Gastrocnemius medialis (tissue), 4 donors: ENCODE measurements around the gene CEBPZ. TPM values are rescaled to one million over a fixed set of nuclear protein-coding genes. Genes with fewer than 3 reads are reported as not detected.
A peak's percentile ranks its signal among the peaks of the same experiment; 100 is the strongest.
"Not testable (repeated sequence)": the region's sequence is repeated elsewhere in the genome, so short reads cannot be mapped to it uniquely, and the experiment has no call there.

Experiments used
- ATAC-seq, 2 donors: fragments of 150-250 bp; one replicate each; pipeline ENCODE4 v1.9.1; 2016
- DNase-seq, 2 donors: peaks; one replicate each; pipeline ENCODE4 v3.0.0-alpha.2; 2019
- H3K27ac ChIP-seq, 4 donors: fragments of 200-600 bp; sonication (generic); 1 replicate in 1 of 4; 2 replicates in 3 of 4; pipeline ENCODE4 v1.5.1; 2016 to 2018; ENCODE audit warnings: mild to moderate bottlenecking in 2 of 4, moderate library complexity in 1 of 4
- H3K27me3 ChIP-seq, 3 donors: fragments of 200-600 bp; sonication (generic) in 2 of 3; 1 replicate in 1 of 3; 2 replicates in 2 of 3; pipeline versions ENCODE4 v1.5.1 to v1.6.0; 2016 to 2019; ENCODE audit warnings: mild to moderate bottlenecking in 1 of 3, moderate library complexity in 1 of 3
- H3K36me3 ChIP-seq, 2 donors: fragments of 200-600 bp; sonication (generic) in 1 of 2; one replicate each; pipeline ENCODE4 v1.5.1; 2017 to 2018
- H3K4me1 ChIP-seq, 2 donors: fragments of 200-600 bp; sonication (generic) in 1 of 2; one replicate each; pipeline ENCODE4 v1.5.1; 2016 to 2017; ENCODE audit warnings: mild to moderate bottlenecking in 2 of 2
- H3K4me3 ChIP-seq, 4 donors: fragments of 200-600 bp; sonication (generic) in 3 of 4; 1 replicate in 1 of 4; 2 replicates in 3 of 4; pipeline ENCODE4 v1.5.1; 2016 to 2019; ENCODE audit warnings: mild to moderate bottlenecking in 2 of 4
- H3K9me3 ChIP-seq, 3 donors: fragments of 200-600 bp; sonication (generic) in 2 of 3; 1 replicate in 1 of 3; 2 replicates in 2 of 3; pipeline ENCODE4 v1.5.1; 2016 to 2019
- POLR2A ChIP-seq, 2 donors: fragments of 450-650 bp; IDR thresholded peaks; one replicate each; pipeline ENCODE4 v1.6.1; 2017; ENCODE audit warnings: antibody characterized with exemption in 2 of 2, mild to moderate bottlenecking in 2 of 2, moderate library complexity in 2 of 2
- in situ Hi-C, 4 donors: fragments of 200-750 bp; cut with MboI; loops; one replicate each; pipeline versions ENCODE4 v1.15.0 to v1.8.0; 2017; ENCODE audit warnings: low sequenced_read_pairs in 4 of 4
- intact Hi-C: fragments of 100-400 bp; cut with DNase I; formaldehyde crosslinking; loops from one replicate; pipeline ENCODE4 v1.15.1; 2023; ENCODE audit warnings: low total_unique reads
- total RNA-seq, 4 donors: library from RNA; depleted of rRNA; stranded (reverse); fragments of >200 nt; gene quantifications; one replicate each; pipeline versions ENCODE4 v1.1.0 to v1.2.3, GENCODE V29; 2016
- TF ChIP-seq, protein P1 (sequence below), 5 experiments: fragments of 450-650 bp in 3 of 5; fragments of 200-600 bp in 2 of 5; sonication (generic) in 2 of 5; IDR thresholded peaks in 4 of 5; conservative IDR thresholded peaks in 1 of 5; 1 replicate in 4 of 5; 2 replicates in 1 of 5; pipeline ENCODE4 v1.5.1; 2016 to 2019; ENCODE audit warnings: antibody characterized with exemption in 5 of 5, mild to moderate bottlenecking in 3 of 5, moderate library complexity in 3 of 5

Gene CEBPZ
- total RNA-seq, 4 donors from 2014 or later = 43.2 to 75.0 (median 51.9) TPM

DNA sequence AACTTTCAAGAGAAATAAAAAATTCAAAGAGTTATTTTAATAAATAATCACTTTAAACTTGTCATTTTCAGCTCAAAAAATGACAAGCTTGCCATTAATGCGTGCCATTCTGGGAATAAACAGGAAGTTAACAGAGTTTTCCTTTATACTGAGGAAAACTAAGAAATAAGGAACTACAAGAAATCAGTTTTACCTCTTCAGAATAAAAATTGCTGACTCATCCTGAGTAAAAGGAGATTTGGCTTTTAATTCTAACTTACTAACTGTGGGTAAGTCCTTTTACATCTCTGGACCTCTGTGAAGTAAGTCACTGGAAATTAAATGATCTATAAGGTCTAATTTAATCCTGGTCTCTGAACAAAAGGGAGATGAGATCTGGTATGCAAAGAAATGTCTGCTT, 16.1 kb downstream of the CEBPZ start:
- in situ Hi-C loops (no loop called here), intact Hi-C loops (no loop called here)
- no peaks in the 10 kb centered on the region for H3K4me1 ChIP-seq
- ATAC-seq (no peak), DNase-seq (no peak)
- H3K27ac ChIP-seq = peak overlapping the region; percentile 4 to 44 (median 30)
- no peaks in the 10 kb centered on the region for H3K9me3 ChIP-seq
- H3K4me3 ChIP-seq = no peak overlapping the region
- peaks cover 5 to 89% of the 10 kb centered on the region in 2 donors for H3K36me3 ChIP-seq
- TF ChIP-seq, protein P1, sequence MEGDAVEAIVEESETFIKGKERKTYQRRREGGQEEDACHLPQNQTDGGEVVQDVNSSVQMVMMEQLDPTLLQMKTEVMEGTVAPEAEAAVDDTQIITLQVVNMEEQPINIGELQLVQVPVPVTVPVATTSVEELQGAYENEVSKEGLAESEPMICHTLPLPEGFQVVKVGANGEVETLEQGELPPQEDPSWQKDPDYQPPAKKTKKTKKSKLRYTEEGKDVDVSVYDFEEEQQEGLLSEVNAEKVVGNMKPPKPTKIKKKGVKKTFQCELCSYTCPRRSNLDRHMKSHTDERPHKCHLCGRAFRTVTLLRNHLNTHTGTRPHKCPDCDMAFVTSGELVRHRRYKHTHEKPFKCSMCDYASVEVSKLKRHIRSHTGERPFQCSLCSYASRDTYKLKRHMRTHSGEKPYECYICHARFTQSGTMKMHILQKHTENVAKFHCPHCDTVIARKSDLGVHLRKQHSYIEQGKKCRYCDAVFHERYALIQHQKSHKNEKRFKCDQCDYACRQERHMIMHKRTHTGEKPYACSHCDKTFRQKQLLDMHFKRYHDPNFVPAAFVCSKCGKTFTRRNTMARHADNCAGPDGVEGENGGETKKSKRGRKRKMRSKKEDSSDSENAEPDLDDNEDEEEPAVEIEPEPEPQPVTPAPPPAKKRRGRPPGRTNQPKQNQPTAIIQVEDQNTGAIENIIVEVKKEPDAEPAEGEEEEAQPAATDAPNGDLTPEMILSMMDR (IDR thresholded peaks at IDR 0.05 in 4 of 5, conservative IDR thresholded peaks at IDR 0.05 in 1 of 5) = no peak
- TF ChIP-seq POLR2A (IDR thresholded peaks at IDR 0.05) = no peak
- no peaks in the 10 kb centered on the region for H3K27me3 ChIP-seq

DNA sequence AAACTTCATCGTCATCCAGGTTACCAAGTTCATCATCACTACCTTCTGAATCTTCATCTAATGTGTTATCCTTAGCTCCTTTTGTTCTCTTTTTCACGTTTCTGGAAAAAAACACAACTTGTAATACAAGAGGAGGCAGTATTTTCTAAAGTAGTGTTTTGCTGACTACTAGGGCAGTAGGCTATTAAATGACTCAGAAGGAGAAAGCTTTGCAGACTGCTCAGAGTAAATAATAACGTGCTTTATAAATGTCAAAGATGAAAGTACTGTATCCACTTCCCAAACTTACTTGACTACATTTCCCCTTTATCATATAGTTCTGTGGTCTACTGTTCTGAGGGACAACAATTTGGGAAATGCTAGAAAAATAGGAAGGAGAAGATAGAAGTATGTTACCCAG, 19.5 kb downstream of the CEBPZ start:
- no peaks in the 10 kb centered on the region for H3K27me3 ChIP-seq
- H3K36me3 ChIP-seq = peaks cover 5 to 90% of the 10 kb centered on the region in 2 donors
- no peak overlapping the region for H3K4me3 ChIP-seq
- DNase-seq (no peak), ATAC-seq (no peak)
- H3K4me1 ChIP-seq = no peaks in the 10 kb centered on the region
- no peak overlapping the region for H3K27ac ChIP-seq
- in situ Hi-C loops (no loop called here), intact Hi-C loops (no loop called here)
- TF ChIP-seq POLR2A (IDR thresholded peaks at IDR 0.05) = no peak
- TF ChIP-seq, protein P1 (IDR thresholded peaks at IDR 0.05 in 4 of 5, conservative IDR thresholded peaks at IDR 0.05 in 1 of 5) = no peak
- H3K9me3 ChIP-seq = no peaks in the 10 kb centered on the region

DNA sequence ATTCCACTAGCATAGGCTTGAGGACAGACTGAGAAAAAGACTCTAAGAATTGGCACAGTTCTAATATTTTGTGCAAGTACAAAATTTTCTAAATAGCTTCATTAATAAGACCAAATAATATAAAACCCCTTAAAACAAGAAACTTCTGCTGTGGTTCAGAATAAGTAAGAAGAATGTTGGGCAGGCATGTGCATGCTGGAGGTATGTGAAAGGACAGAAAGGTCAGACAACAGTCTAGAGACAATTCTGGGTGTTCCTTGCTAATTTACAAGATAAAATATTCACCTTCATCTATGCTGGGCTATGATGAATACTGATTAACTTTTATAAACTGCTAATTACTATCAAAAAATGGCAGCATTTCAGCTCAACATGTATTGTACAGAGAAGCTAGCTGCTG, 20.2 kb downstream of the CEBPZ start:
- intact Hi-C loops = no loop called here
- no peaks in the 10 kb centered on the region for H3K4me1 ChIP-seq
- no peaks in the 10 kb centered on the region for H3K9me3 ChIP-seq
- TF ChIP-seq, protein P1 (IDR thresholded peaks at IDR 0.05 in 4 of 5, conservative IDR thresholded peaks at IDR 0.05 in 1 of 5) = no peak
- no peak for TF ChIP-seq POLR2A (IDR thresholded peaks at IDR 0.05)
- ATAC-seq (no peak), DNase-seq (no peak)
- H3K4me3 ChIP-seq = no peak overlapping the region
- H3K36me3 ChIP-seq = peaks cover 5 to 90% of the 10 kb centered on the region in 2 donors
- no peak overlapping the region for H3K27ac ChIP-seq
- in situ Hi-C loops = no loop called here
- H3K27me3 ChIP-seq = no peaks in the 10 kb centered on the region

DNA sequence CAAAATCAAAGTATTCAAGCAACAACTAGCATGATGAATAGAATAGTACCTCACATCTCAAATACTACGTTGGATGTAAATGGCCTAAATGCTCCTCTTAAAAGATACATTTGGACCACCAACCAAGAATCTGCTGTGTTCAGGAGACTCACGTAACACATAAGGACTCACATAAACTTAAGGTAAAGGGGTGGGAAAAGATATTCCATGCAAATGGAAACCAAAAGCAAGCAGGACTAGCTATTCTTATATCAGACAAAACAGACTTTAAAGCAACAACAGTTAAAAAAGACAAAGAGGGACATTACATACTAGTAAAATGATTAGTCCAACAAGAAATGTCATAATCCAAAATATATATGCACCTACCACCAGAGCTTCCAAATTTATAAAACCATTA, 24.6 kb downstream of the CEBPZ start:
- H3K4me3 ChIP-seq, H3K27me3 ChIP-seq, ATAC-seq, DNase-seq, in situ Hi-C loops, intact Hi-C loops, H3K27ac ChIP-seq, H3K4me1 ChIP-seq, H3K9me3 ChIP-seq: not testable (repeated sequence)
- peaks cover 12 to 92% of the 10 kb centered on the region in 2 donors for H3K36me3 ChIP-seq

DNA sequence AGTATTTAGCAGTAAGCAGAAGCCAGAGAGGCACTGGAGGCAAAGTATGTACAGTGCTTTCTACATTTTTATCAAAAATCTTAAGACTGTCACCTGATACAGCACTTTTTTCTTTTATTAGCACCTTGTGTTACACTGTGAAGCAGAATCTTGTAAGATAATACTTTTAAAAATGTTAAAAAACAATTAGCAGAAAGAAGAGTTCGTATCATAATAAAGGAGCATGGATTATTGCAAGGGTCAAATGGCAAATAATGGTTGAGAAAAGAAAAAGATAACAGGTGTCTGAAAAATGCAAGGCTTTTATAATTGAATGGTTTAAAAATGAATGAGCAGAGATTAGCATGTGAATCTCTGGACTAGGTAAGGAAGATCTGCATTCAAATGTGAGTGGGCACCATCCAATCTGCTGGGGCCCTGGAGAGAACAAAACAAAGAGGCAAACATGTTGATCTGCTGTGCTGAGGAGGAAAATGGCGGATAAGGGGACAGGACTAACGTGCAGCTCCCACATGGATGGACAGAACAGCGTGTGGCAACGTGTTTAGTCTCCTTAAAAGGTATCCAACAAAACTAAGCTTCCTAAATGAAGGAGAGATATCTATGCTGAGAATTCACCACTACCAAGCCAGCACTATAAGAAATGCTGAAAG, 25.6 kb downstream of the CEBPZ start:
- Histone ChIP-seq H3K27me3 (no peaks in the 10 kb centered on the region), H3K27ac (no peak overlapping the region), H3K4me3 (no peak overlapping the region), H3K36me3 (peaks cover 7 to 92% of the 10 kb centered on the region in 2 donors), H3K9me3 (no peaks in the 10 kb centered on the region), H3K4me1 (no peaks in the 10 kb centered on the region)
- intact Hi-C loops (no loop called here), in situ Hi-C loops (no loop called here)
- DNase-seq (no peak), ATAC-seq (no peak)
- TF ChIP-seq, protein P1 (IDR thresholded peaks at IDR 0.05 in 4 of 5, conservative IDR thresholded peaks at IDR 0.05 in 1 of 5) = no peak
- no peak for TF ChIP-seq POLR2A (IDR thresholded peaks at IDR 0.05)

DNA sequence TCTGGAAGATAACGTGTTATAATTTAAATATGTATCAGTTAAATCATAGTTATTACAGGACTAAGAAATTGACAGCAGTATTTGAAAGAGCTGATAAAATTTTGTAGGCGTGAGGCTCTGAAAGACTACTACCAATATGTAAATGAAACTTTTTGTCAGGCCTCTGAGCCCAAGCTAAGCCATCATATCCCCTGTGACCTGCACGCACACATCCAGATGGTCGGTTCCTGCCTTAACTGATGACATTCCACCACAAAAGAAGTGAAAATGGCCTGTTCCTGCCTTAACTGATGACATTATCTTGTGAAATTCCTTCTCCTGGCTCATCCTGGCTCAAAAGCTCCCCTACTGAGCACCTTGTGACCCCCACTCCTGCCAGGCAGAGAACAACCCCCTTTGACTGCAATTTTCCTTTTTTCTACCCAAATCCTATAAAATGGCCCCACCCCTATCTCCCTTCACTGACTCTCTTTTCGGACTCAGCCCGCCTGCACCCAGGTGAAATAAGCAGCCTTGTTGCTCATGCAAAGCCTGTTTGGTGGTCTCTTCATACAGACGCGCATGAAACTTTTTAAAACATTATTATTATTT, 26.2 kb downstream of the CEBPZ start:
- in situ Hi-C loops, H3K27ac ChIP-seq, H3K9me3 ChIP-seq, H3K4me3 ChIP-seq, H3K4me1 ChIP-seq, H3K27me3 ChIP-seq, intact Hi-C loops, DNase-seq, ATAC-seq: not testable (repeated sequence)
- H3K36me3 ChIP-seq = peaks cover 7 to 92% of the 10 kb centered on the region in 2 donors
